HG02852 (cell line): ENCODE data around the gene SLC22A3.
"Not testable (repeated sequence)": the region's sequence is repeated elsewhere in the genome, so short reads cannot be mapped to it uniquely, and the experiment has no call there.

ENCODE experiments used
- ATAC-seq: cut with Tn5 transposase; IDR thresholded peaks from one replicate; pipeline ENCODE4 v1.9.1; 2021; ENCODE audit warnings: mild to moderate bottlenecking, moderate library complexity; ENCODE audit not compliant: unreplicated experiment

Gene SLC22A3

DNA sequence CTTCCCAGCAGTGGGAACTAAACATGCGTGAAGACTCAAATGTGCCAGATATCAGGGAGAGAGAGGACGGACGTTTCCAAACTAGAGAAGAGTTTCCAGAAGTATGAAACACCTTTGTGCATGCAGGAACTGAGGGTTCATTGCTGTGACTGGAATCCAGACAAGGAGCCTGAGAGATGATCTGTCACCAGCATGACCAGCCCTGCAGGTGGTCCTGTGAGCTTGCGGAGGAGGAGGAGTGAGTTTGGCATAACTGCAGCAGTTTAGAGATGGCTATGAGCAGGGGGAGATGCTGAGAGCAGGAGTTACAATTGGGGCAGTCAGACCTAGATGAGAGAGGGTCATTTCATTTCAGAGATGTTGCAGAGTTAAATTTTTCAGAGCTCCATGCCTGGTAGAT is 89.6 kb downstream of the SLC22A3 start:
- ATAC-seq: no peak

DNA sequence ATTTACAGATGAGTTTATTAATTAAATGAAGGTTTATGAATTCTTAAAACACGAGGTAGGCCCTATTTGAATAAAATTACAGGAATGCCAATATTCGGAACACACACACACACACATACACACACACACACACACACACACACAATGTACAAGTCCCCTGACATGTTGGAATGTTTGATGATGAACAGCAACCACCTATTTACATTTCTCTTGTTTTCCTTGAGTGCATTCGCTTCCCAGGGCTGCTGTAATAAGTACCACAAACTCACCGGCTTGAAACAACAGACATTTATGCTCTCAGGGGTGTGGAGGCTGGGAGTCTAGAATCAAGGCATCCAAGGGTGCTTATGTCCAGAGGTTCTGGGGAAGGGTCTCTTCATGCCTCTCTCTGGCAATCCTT is 90.3 kb downstream of the SLC22A3 start:
- ATAC-seq: no peak

GRCh38 chr6:160439751-160440150 is 91.6 kb downstream of the SLC22A3 start:
- no peak for ATAC-seq

GRCh38 chr6:160442151-160442550 is 94.0 kb downstream of the SLC22A3 start:
- ATAC-seq: no peak

DNA sequence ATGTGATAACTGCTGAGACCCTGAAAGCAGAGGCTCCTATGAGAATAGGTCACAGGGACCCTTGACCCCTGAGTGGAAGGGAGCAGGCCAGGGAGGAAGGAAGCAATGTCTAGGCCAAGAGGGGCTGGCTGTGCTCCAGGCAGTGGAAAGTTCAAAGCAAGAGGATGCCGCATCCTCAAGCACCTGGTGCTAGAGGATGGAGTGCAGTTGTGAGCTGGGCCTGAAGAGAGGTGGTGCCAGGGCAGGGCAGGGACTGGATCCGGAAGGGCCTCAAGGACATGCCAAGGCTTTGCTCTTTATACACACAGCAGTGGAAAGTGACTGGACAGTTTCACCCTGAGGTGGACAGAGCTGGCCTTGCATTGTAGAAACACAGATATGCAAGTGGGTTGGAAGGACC is 97.0 kb downstream of the SLC22A3 start:
- no peak for ATAC-seq

DNA sequence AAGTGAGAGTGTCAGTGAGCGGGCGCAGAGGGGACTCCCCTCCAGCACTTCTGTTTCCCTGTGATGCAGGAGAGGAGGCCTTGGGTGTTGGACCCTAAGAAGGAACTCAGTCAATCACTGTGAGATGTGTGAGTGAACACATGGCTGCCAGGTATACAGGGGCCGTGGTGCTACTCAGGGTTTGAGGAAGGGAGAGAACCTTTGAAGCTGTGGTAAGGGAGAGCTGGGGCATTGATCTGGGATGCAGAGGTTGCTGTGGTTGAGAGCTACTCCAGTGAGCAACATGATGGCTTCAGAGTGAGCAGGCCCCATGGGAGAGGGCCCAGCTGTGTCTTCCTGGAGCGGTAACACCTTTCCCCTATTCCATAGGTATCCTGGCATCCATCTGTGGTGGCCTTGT is 99.2 kb downstream of the SLC22A3 start:
- no peak for ATAC-seq

DNA sequence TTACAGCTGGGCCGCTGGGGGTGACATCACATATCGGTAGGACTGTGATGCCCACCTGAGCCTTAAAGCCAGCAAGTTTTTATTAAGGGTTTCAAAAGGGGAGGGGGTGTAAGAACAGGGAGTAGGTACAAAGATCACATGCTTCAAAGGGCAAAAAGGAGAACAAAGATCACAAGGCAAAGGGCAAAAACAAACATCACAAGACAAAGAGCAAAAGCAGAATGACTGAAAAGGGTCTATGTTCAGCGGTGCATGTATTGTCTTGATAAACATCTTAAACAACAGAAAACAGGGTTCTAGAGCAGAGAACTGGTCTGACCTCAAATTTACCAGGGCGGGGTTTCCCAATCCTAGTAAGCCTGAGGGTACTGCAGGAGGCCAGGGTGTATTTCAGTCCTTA is 101.6 kb downstream of the SLC22A3 start:
- ATAC-seq: not testable (repeated sequence)

DNA sequence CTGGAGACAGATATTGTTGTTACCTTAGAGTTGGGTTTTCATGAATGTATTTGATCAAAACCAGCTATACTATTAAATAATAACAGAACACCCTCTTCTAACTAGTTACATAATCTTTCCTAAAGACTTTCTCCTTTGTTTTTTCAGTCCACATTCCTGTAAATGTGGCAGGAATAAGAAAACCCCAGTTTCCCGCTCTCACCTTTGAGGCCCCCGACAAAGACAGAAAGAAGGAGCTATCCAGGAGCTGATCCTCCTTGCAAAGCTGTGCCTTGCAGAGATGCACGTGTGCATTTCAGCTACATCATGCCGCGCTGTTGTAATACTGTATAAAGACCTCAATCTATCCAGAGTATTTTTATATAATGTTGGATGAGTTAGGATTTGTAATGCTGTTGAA is 102.7 kb downstream of the SLC22A3 start:
- ATAC-seq: no peak

GRCh38 chr6:160454303-160454702 is 106.1 kb downstream of the SLC22A3 start:
- no peak for ATAC-seq

DNA sequence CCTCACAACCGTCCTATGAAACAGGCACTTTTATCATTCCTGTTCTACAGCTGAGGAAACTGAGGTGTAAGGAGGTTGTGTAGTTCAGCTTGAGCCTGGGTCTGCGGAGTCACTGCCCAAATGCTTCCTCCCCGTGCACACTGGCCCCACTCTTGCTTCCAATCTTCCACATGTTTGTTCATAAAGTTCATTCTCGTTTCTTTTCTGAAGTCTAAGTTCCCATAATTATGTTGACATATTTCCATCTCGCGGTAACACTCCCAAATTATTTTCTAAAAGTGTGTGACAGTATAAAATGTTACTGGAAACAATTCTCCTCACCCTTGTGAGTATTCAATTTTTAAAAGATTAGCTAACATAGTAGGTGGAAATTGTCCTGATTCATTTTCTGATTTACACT is 106.9 kb downstream of the SLC22A3 start:
- no peak for ATAC-seq

GRCh38 chr6:160455541-160456213 is 107.5 kb downstream of the SLC22A3 start:
- ATAC-seq: peak; percentile 83

- no peak for ATAC-seq
Measured at GRCh38 chr6:160456214-160456546, 108.0 kb downstream of the SLC22A3 start.

- ATAC-seq: no peak
Measured at GRCh38 chr6:160457823-160458222, 109.6 kb downstream of the SLC22A3 start.

GRCh38 chr6:160461641-160462040 is 113.5 kb downstream of the SLC22A3 start:
- ATAC-seq: no peak

GRCh38 chr6:160462116-160462515 is 113.9 kb downstream of the SLC22A3 start:
- no peak for ATAC-seq

GRCh38 chr6:160462551-160463109 is 114.5 kb downstream of the SLC22A3 start:
- peak; percentile 98 for ATAC-seq

- no peak for ATAC-seq
Measured at GRCh38 chr6:160464744-160465143, 116.6 kb downstream of the SLC22A3 start.

DNA sequence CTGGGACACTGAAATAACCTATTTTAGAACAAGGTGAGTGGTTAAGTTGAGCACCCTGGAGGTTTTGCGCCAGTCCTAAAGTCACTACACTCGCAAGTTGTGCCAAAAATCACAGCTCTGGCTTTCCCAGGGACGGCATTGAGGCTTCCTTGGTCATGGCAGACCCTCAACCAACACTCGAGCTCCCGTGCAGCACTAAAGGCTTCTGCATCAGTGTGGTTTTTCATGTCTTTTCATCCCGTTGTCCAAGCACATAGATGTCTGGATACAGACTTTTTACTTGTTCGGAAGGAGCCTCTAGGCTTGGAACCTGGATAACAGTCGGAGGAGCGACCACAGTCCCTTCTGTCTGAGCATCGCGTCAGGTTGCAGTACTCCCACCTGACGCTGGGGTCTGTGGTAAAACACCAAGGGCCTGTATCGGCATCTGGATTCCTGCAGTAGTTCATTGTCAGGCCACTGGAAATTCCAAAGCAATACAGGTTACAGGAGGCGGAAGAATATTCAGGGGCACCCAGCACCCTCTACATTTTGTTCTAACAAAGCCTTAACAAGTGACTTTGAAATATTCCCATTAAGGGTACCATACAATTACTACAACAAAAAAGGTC is 119.2 kb downstream of the SLC22A3 start:
- ATAC-seq: not testable (repeated sequence)

DNA sequence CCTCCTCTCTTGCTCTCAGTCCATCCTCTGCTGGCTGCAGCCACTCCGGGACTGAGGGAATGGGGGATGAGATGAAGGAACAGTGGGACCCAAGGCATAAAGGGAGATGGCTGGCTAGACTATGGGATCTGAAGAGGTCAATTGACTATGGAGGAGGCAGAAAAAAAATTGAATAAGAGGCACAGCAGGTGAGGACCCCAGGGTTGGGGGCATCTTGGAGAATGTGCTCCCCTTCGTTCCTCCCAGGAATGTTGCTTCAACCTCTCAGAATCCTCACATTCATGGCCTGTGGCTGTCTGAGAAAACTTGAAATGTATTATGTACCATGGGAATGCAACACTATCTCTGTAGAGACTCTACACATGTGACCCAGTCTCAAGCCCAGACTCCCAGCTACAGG is 121.0 kb downstream of the SLC22A3 start:
- no peak for ATAC-seq

- not testable (repeated sequence) for ATAC-seq
Measured at GRCh38 chr6:160476056-160476455, 127.9 kb downstream of the SLC22A3 start.

- not testable (repeated sequence) for ATAC-seq
Measured at GRCh38 chr6:160477072-160477471, 128.9 kb downstream of the SLC22A3 start.

DNA sequence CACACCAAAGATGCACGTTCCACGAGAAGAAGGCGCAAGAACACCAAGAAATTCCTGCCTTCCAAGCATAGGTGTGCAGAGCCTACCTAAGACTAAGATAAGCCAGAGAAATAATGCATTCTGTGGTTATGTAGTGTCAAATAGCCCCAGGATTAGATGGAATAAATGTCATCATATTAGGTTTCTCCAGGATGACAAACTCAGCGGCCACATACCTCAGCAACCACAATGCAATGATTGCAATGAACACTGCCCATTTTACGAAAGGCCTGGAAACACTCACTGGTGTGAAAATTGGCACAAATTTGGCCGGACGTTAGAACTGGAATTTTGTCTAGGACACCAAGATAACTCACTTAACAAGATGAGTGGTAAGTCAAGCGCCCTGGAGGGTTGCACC is 129.7 kb downstream of the SLC22A3 start:
- ATAC-seq: no peak

DNA sequence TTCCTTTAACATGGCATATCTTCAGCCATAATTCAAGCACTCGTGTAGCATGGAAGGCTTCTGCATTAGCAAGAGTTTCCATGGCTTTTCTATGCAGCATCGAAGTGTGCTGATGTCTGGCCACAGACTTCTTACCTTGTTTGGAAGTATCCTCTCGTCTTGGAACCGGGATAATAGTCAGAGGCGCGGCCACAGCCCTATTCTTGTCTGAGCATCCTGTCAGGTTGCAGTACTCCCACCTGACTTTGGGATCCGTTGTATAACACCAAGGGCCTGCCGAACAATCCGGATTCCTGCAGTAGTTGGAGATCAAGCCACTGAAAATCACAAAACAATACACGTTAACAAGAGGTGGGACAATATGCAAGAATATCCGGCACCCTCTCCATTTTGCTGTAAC is 138.9 kb downstream of the SLC22A3 start:
- ATAC-seq: no peak
